Esophagus mucosa (tissue), 1 donor: ENCODE measurements around the gene BCL2L1. TPM values are rescaled to one million over a fixed set of nuclear protein-coding genes. Genes with fewer than 3 reads are reported as not detected.
A peak's percentile ranks its signal among the peaks of the same experiment; 100 is the strongest.
"Not testable (repeated sequence)": the region's sequence is repeated elsewhere in the genome, so short reads cannot be mapped to it uniquely, and the experiment has no call there.

Experiments used
- ATAC-seq: fragments of 200-7000 bp; cut with Tn5 transposase; one replicate; pipeline ENCODE4 v1.9.1; 2020
- total RNA-seq: library from RNA; stranded (reverse); gene quantifications from one replicate; pipeline ENCODE4 v1.2.4, GENCODE V29; 2023
- donor health status: DM: yes; HTN: yes; CAD: no.

BCL2L1 gene
- total RNA-seq, 1 donor from 2014 or later: 76.6 TPM

- ATAC-seq: peak; percentile 75
These were observed 47.5 kb downstream of the BCL2L1 start for GRCh38 chr20:31674895-31675827.

DNA sequence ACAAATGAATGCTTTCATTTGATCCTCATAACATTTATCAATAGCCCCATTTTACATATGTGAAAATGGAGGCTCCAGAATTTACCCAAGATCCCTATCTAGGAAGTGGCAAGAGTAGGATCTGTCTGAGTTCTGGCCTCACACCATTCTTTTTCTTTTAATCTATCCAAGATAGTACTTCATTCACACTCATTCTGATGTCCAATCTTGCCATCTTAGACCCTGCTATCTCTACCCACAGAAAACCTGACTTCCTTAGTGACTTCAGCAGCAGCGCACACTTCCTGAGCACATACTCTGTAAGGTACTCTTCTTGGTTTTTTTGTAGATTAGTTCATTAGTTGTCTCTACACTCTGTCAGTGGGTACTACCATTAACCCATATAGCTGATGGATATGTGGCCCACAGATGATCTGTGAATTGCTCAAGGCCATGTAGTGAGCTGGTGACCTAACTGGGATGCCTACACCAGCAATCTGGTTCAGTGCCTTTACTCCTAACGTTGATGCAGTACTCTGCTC lies 48.7 kb downstream of the BCL2L1 start:
- ATAC-seq: no peak

DNA sequence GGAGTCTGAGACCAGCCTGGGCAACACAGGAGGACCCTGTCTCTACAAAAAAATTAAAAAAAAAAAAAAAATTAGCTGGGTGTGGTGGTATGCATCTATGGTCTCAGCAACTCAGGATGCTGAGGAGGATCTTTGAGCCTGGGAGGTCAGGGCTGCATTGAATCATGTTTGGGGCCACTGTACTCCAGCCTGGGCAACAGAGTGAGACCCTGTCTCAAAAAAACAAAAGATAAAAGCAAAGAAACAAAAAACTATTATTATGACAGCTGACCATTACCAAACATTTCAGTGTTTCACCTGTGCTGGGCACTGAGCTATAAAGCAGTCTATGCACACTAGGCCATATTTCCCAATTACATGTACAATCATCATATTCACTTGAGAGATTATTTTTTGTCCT lies 49.2 kb downstream of the BCL2L1 start:
- no peak for ATAC-seq

- no peak for ATAC-seq
These were observed 51.3 kb downstream of the BCL2L1 start for GRCh38 chr20:31671324-31671723.

DNA sequence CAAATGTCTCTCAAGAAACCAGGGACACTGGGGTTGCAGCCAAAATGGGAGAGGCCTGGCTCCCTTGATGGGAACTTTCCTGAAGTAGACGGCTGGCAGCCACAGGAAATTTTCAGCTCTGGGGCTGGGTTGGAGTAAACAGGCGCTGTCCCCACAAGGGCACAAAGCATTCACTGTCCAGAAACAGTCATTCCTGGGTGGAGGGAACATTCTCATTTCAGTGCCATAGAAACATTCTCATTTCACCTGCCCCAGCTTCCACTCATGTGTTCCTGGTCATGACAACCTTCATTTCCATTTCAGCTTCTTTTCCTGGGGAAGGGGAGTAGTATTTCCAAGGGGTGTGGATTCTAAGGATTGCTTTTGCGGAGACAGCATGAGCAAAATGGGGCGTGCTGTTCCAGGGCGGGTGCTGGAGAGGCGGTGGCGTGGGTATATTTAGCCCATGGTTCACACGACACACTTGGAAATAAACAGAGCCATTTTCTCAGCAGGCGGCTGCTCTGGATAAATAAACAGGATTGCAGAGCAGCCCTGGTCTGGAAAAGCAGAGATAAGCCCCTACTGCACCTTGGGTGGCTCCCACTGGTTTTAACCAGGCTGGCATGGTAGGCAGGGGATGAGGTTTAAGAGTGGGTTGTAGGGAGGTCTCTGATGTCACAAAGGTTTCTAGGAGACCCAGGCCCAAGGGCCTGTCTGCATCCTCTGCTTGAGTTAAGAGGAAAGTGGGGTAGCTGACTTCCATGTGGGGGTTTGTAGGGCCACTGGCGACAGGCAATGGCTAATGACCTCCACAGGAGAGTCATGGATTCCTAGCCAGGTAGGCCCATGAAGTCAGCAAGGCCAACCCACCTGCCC lies 52.1 kb downstream of the BCL2L1 start:
- ATAC-seq: no peak

DNA sequence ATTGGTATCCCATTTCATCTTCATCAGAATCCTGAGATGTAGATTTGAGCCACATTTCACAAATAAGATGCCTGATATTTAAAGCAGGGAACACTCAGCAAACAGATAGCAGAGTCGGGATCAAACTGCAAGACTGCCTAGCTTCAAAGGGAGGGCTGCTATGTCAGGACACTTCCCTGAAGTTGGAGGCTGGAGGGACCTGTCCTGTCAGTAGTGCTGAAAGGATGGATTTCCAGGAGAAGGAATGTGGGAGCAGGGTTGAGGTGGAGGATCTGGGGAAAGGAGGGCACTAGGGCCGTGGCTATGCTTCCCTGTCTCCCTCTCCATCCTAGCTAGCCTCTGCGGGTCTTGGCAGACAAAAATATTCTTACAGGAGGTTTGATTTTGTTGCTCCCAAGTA lies 52.8 kb downstream of the BCL2L1 start:
- ATAC-seq: no peak

DNA sequence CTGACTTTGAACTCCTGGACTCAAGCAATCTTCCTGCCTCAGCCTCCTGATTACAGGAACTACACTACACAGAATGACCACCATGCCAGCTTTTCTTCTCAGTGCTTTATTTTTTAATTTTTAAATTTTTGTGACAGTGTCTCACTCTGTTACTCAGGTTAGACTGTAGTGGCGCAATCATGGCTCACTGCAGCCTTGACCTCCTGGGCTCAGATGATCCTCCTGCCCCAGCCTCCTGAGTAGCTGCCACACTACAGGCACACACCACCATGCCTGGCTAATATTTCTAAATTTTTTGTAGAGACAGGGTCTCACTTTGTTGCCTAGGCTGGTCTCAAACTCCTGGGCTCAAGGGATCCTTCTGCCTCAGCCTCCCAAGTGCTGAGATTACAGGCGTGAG lies 53.7 kb downstream of the BCL2L1 start:
- ATAC-seq: not testable (repeated sequence)

DNA sequence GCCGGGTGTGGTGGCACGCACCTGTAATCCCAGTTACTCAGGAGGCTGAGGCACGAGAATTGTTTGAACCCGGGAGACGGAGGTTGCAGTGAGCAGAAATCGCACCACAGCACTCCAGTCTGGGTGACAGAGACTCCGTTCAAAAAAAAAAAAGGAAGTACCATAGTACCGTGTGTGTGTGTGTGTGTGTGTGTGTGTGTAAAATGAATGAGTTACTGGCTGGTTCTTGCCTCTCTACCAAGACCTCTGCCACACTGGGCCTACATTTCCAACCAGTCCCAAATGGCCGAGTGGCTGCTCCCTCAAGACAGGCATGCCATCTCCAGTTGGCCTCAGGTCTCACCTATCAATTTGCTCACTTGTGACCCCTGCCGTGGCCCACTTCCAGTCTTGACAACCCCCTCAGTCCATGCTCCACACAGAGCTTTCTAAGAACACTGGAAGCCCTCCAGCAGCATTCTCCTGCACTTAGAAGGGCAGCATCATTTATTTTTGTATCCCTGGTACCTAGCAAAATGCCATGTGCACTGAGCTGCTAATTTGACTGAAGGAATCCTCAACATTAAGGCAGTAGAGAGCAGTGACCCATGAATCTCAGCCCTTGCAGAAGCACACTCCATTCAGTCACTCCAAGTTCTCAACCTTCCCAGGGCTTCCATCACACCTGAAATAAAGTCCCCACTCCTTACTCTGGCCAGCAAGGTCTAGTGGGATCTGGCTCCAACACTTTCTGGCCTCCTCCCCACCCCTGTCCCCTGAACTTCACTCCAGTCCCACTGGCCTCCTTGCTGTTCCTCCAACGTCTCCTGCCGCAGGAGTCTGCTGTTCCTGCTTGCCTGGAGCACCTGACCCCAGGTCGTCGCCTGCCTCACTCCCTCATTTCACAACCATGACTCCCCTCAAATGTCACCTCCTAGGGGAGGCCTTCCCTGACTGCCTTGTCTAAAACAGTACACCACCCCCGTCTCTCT lies 55.1 kb downstream of the BCL2L1 start:
- no peak for ATAC-seq

DNA sequence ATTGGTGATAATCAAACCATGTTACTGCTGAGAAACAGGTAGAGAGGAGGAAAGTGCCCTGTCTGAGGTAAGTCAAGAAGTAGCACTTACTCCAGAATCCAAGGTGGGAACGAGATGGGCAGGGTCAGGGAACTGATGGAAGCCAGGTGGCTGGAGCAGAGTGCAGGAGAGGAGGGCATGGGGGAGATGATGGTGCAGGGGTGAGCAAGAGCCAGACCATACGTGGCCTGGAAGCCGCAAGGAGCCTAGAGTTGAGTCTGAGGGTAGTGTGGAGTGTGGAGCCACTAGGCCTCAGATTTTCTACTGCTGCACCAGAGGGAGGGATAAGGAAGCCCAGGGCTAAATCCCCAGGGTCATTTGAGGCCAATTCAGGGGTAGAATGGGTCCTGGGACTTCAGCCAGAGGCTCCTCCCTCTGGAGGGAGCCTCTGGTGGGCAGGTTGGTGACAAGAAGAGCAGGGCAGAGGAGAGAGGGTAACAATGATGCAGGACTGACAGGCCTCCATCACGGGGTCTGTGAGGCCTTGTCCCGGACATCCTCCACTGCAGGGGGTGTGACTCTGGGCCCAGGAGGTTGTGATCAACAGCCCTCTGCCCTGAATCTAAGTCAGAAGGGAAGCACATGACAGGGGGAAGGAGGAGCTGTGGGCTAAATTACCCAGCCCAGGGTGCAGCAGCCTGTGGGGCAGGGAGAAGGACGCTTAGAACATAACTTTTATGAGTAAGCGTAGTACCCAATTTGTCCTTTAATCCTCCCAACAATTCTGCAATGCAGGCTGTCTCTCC lies 56.2 kb downstream of the BCL2L1 start:
- peak; percentile 31 for ATAC-seq

GRCh38 chr20:31665753-31666152 lies 56.9 kb downstream of the BCL2L1 start:
- no peak for ATAC-seq

DNA sequence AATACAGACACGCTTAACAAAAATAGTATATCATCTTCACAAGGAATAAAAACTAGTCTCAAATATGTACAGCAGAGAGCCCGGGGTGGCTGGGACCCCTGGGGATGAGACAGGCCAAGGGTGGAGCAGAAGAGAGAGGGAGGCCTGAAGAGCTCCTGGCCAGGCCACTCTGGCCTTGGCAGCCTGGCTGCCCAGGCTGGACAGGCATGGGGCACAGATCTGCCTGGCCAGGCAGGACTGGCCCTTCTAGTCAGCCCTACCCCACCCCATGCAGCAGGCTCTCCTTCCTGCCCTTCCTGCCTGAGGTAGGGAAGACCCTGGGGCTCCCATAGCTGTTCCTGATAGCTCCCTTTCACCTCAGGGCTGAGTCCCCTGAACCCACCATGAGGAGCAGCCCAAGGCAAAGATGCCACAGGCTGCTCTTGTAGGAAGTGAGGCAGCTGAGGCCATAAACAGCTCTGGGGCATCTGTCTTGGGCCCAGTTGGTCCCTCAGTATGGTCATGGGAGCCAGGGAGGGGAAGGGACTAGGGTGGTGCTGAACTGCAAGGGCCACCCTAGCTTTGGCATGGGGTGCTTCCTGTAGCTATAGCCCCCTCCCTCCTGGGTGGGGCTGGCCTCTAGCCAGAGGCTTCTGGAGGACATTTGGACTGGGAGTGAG lies 57.8 kb downstream of the BCL2L1 start:
- ATAC-seq: peak; percentile 9

GRCh38 chr20:31663838-31664695 lies 58.6 kb downstream of the BCL2L1 start:
- no peak for ATAC-seq

GRCh38 chr20:31663524-31663837 lies 59.2 kb downstream of the BCL2L1 start:
- ATAC-seq: no peak

DNA sequence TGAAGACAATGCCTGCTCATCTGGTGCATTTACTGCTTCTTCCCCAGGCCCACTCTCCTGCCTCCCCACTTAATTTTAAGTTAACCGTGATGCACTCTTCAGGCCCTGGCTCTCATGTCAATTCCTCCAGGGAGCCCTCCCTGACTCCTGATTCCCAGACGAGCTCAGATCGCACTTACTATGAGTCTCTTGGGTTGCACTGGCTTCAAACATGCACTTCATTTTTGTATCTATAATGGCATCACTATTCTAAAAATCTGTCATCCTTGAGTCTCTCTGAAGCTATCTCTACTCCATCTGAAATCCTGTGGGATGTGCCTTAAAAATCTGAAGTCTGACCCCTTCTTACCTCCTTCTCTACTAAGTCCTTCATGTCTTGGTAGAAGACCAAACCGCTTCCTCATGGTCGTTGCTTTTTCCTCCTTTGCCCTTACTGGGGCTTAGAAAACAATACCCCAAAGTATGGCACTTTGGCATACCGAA lies 60.3 kb downstream of the BCL2L1 start:
- no peak for ATAC-seq

- peak; percentile 84 for ATAC-seq
These were observed 60.9 kb downstream of the BCL2L1 start for GRCh38 chr20:31661625-31662371.

- no peak for ATAC-seq
These were observed 68.1 kb downstream of the BCL2L1 start for GRCh38 chr20:31654534-31654933.

DNA sequence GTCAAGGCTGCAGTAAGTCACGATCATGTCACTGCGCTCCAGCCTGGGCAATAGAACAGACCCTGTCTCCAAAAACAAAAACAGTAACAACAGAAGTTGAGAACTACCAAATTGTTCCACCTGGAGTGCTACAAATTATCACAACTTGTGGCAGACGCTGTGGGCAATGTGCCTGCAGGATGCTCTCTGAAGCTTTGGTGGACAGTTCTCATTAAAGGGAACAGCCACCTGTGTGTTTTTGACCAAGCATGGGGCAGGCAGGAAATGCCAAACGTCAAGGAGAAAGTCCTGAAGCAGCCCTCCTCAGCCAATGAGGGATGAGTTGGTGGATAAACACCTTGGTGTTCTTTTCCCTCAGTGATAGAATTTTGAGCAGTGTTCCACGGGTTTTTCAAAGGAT lies 69.1 kb downstream of the BCL2L1 start:
- no peak for ATAC-seq

DNA sequence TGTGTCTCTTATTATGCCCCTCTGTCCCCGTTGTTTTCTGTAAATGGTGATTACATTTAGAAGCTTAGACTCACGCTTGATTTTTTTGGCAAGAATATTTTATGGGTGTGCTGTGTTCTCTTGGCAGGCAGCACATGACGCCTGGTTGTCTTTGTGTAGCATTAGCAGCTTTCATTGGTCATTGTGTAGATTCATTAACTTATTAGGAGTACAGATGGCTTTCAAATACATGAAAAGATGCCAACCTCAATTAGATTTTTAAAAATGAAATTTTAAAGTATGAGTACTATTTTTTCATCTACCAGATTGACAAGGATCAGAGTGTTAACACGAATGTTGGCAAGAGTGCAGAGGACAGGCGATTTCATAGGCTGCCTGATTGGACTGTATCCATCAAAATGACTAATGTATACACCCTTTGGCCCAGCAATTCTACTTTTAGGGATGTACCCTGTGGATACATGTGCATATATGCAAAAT lies 69.7 kb downstream of the BCL2L1 start:
- ATAC-seq: peak; percentile 84

DNA sequence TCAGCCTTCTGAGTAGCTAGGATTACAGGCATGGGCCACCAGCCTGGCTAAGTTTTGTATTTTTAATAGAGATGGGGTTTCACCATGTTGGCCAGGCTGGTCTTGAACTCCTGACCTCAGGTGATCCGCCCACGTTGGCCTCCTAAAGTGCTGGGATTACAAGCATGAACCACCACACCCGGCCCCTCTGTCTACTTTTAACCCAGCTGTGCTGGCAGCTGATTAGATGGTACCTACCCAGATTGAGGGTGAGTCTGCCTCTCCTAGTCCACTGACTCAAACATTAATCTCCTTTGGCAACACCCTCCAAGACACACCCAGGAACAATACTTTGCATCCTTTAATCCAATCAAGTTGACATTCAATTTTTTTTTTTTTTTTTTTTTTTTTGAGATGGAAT lies 74.6 kb downstream of the BCL2L1 start:
- ATAC-seq: peak; percentile 55
